IPS DF 4.7 (cell line): ENCODE measurements around the gene SCYL1.

Source experiments
- DNase-seq: peaks from one replicate; pipeline ENCODE4 v3.0.0-alpha.2; 2013; ENCODE audit warnings: low spot score; ENCODE audit errors: extremely low read depth

Gene SCYL1

GRCh38 chr11:65524741-65525545 is at the start of gene SCYL1:
Gene SCYL1, plus strand, starts transcription at chr11:65525083. Its CDS starts 71 bp downstream, at chr11:65525154.
- DNase-seq, result no peak

GRCh38 chr11:65476632-65477148 is 48.2 kb upstream of the SCYL1 start:
- no peak for DNase-seq

DNA sequence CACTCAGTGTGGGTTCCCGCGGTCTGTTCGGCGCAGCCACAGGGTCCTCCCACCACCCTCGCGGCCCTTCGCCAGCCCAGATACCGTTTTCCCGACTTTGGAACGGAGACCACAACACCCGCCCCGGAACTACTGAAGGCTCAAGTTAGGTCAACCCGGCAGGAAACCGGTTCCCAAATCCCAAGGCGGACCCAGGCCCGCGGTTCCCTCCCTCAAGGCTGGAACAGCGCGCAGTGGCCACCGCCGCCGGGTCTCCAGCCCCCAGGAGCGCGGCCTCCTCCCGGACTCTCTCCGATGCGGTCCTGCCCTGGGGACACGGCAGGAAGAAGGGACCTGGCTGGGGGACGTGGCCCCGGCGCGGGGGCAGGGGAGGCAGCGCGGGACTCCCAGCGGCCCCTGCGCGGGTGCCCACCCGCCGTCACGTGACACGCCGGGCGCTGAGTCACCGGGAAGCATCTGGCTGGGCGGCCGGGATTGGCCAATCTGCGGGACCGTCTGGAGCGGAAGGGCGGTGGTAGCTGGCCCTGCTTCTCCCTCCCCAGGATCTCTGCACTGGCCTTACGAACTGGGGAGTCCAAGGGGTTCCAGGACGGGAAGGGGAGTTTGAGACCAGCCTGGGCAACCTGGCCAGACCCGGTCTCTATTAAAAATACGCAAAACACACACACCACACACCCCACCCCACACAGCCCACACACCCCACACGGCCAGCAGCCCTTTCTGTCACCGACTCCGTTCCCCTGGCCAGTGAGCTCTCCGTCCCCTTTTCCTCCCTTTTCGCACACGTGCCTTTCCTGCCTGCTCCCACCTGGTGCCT is 47.5 kb upstream of the SCYL1 start:
- DNase-seq, result no peak

- no peak for DNase-seq
These were observed 46.3 kb upstream of the SCYL1 start for GRCh38 chr11:65478388-65479183.

DNA sequence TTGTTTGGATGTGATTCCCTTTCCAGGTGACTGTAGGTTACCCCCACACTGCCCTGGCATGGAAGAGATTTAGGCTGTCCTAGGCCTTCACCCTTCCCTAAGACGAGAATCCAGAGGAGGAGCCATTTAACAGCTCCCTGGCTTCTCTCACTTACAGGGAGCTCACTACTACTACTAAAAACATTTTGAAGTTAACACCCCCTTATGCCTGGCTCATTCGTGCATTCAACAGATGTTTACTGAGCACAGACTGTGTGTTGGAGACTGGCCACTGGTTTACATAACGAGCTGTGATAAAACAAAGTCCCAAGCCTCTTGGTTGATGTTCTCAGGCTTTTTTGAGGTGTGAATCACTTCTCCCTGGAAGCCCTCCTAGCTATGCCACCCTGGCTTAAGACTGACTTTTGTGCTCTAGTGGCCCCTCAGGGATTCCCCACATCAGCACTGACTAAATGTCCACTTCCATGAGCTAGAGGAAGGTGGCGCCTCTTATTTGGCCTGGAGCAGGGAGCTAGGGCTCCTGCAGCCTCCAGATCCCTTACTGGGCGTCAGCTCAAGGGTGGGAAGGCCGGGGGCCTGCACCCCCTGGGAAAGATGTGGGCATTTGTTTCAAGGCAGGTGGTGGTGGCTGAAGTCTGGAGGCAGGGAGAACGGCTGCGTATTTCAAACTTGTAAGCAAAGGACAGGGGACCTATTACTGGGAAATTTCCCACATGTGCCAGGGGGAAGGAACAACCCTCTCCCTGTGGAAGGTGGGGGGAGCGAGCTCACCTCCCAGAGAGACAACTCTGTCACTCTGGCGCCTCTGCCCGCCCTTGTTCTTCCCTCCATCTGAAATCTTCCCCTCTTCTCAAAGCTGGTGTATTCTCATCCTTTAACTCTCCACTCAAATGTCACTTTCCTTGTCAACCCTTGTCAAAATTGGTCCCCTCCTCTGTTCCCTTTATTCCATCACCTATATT is 45.4 kb upstream of the SCYL1 start:
- no peak for DNase-seq

- DNase-seq, result no peak
These were observed 42.5 kb upstream of the SCYL1 start for GRCh38 chr11:65482306-65482850.

GRCh38 chr11:65485920-65486219 is 39.0 kb upstream of the SCYL1 start:
- no peak for DNase-seq

- no peak for DNase-seq
These were observed 38.1 kb upstream of the SCYL1 start for GRCh38 chr11:65486570-65487466.

- peak; percentile 99 for DNase-seq
These were observed 37.2 kb upstream of the SCYL1 start for GRCh38 chr11:65487467-65488272.

DNA sequence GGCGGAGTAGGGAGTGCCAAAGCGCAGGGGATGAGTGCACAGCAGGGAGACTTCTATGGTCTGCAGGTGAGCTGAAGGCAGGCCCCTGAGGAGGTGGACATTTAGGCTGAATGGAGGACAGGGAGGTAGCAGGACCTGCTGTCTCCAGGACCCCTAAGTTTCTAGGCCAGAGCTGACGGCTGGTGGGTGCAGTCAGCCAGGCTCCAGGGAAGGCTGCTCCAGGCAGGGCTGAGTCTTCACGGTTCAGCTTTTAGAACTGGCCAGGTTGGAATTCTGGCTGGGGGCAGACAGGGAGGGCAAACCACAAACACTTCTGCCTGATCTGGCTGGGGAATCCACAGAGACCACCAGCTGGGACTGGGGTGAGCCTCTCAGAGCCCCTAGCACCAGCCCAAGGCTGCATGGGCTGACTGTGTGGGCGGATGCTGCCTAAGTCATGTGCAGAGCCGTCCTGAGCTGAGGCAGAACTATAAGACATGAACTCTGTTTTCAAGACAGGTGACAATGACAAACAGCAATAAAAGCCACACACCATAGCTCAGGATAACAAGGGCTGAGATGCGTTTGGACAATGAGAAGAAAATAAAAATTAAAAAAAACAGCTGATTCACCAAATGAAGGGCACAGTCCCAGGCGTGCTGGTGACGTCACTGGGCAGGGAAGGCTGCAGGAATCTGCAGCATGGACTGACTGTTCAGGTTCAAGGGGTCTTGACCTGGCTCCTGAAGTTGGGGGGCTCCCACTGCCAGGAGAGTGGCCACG is 36.4 kb upstream of the SCYL1 start:
- DNase-seq, result no peak

GRCh38 chr11:65489035-65489705 is 35.7 kb upstream of the SCYL1 start:
- no peak for DNase-seq

DNA sequence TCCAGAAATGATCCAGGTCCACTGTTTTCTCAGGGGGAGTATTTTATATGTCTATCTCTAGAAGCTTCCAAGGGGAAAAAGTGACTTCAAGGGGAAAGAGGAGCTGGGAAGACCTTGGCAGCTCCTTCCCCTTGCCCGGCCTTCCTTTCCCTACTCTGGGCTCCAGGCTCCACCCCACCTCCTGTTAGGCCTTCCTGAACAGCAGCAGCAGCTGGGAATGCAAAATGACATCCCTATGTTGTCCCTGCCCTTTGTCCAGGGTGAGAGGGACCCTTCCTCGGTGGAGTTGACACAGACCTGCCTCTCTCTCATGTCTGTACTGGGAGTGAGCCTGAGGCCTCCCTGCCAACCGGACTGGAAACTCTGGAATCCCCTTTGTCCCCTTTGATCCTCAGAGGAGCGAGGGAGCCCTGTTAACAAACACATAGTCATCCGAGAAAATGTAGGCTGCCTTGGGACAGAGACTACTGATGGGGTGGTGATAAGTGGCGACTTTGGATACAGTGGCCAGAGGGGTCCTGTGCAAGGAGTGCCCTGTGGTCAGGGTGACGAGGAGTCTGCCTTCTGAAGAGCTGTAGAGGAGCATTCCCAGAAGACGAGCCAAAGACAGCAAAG is 35.1 kb upstream of the SCYL1 start:
- no peak for DNase-seq

- DNase-seq, result no peak
These were observed 33.8 kb upstream of the SCYL1 start for GRCh38 chr11:65491163-65491465.

DNA sequence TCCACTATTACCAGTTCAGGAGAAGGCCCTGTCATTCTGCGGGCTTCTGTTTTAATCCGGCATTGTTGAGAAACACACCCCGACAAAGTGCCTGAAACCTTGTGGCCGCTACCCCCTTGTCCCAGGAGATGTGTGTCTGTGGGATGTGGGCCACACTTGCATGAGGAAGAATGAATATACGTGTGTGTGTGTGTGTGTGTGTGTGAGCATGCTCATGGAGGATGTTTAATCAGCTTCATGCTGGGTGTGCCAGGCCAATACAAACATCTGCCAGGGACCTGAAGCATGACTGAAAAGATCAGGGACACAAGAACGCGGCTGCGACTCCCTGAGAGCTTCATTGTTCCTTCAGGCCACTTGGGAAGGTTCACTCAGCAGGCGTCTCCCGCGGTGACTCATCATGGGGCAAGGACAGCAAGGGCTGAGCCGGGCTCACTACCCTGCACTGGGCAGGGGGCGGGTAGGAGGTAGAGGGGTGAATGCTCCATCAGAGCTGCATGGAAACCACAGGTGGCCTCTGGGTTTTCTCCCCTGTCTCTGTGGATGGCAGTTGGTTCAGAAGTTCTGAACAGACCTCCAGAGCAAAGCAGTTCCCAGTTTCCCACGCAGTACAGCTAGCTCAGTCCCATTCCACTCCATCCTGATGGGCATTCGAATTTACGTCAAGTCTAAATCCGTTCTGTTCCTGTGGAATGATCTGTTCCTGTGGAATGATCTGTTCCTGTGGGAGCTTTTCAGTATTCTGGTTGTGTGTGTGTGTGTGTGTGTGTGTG is 33.1 kb upstream of the SCYL1 start:
- DNase-seq, result no peak

DNA sequence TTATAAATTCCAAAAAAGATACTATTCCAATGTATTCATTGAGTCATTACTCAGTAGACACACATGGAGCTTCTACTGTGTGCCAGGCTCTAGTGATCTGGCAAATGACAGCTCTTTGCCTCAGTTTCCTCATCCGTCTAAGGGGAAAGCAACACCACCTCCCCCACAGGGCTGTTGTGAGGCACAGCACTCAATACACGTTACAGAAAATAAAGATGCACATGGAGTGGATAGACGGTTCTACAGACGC is 32.6 kb upstream of the SCYL1 start:
- no peak for DNase-seq

- no peak for DNase-seq
These were observed 32.1 kb upstream of the SCYL1 start for GRCh38 chr11:65492637-65493366.
